IPS-18a (cell line): ENCODE data around the gene SFXN5.

Source experiments
- H3K27ac ChIP-seq: one replicate; pipeline ENCODE4 v1.5.1; 2013; ENCODE audit warnings: low read length
- H3K27me3 ChIP-seq: one replicate; pipeline ENCODE4 v1.6.1; 2013; ENCODE audit warnings: mild to moderate bottlenecking, low read length; ENCODE audit not compliant: control insufficient read depth, insufficient read depth
- H3K36me3 ChIP-seq: one replicate; pipeline ENCODE4 v1.6.1; 2013; ENCODE audit warnings: low read depth, low read length; ENCODE audit not compliant: control insufficient read depth
- H3K4me1 ChIP-seq: one replicate; pipeline ENCODE4 v1.6.1; 2013; ENCODE audit warnings: low read depth, low read length; ENCODE audit not compliant: control insufficient read depth
- H3K4me3 ChIP-seq: one replicate; pipeline ENCODE4 v1.5.1; 2013; ENCODE audit warnings: low read length
- H3K9ac ChIP-seq: one replicate; pipeline ENCODE4 v1.6.1; 2013; ENCODE audit warnings: mild to moderate bottlenecking, low read length, moderate library complexity
- H3K9me3 ChIP-seq: one replicate; pipeline ENCODE4 v1.6.1; 2013; ENCODE audit warnings: low read depth, low read length; ENCODE audit not compliant: control insufficient read depth

Gene SFXN5

DNA sequence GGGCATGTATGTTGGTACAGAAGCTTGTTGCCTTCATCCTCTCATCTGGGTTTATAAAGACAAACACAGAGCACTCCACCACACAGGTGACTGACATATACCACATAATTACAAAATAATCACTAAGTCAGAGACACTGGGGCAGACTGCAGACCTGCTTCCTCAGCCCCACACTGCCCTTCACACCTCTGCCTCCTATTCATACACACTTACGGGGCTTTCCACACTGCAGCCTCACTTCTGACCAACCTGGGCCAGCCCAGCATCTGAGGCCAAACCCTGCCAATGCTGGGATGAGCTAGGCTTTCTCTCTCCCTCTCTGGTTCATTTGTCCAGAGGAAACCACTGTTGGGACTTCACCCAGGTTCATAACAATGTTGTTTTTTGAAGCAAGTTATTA is 149.7 kb downstream of the SFXN5 start:
- Histone ChIP-seq H3K27ac (no peak overlapping the region), H3K27me3 (peaks cover 97% of the 10 kb centered on the region), H3K4me1 (peaks cover 37% of the 10 kb centered on the region), H3K9me3 (no peaks in the 10 kb centered on the region), H3K36me3 (no peaks in the 10 kb centered on the region), H3K9ac (no peak overlapping the region), H3K4me3 (no peak overlapping the region)

DNA sequence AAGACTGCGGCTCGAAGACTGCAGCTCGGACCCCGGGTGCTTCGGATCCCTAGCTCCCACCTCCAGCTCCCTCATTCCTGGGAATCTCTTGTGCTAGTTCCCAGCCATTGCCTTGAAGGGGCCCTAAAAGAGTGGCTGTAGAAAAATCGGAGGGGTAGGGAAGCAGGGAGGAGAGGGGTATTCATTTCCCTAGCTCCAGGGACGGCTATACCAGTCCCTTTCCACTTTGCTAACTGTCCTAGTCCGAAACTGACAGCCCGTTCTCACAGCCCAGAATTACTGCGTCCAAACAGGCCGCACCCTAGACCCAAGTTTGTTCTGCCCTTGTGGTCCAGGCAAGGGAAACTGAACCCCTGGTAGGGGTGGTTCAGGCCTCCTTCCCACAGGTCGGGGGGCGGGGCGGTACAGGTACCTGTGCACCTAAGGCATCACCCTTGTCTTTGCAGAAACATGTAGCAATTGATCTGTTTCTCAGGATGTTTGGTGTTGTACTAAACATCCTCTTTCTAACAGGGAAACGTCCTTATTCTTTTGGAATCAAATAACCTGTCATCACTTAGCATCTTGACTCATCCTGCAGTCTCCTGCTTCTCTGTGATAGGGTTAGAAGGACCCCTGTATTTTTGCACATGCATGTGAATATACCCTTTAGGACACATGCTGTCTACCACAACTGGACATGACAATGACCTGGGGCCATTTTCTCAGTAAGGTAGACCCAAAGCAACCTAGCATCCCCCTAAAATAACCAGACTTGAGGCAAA is 150.2 kb downstream of the SFXN5 start:
- peaks cover 97% of the 10 kb centered on the region for H3K27me3 ChIP-seq
- H3K9ac ChIP-seq: no peak overlapping the region
- H3K4me1 ChIP-seq: peaks cover 32% of the 10 kb centered on the region
- H3K9me3 ChIP-seq: no peaks in the 10 kb centered on the region
- H3K4me3 ChIP-seq: peak overlapping the region; percentile 44
- no peaks in the 10 kb centered on the region for H3K36me3 ChIP-seq
- no peak overlapping the region for H3K27ac ChIP-seq

DNA sequence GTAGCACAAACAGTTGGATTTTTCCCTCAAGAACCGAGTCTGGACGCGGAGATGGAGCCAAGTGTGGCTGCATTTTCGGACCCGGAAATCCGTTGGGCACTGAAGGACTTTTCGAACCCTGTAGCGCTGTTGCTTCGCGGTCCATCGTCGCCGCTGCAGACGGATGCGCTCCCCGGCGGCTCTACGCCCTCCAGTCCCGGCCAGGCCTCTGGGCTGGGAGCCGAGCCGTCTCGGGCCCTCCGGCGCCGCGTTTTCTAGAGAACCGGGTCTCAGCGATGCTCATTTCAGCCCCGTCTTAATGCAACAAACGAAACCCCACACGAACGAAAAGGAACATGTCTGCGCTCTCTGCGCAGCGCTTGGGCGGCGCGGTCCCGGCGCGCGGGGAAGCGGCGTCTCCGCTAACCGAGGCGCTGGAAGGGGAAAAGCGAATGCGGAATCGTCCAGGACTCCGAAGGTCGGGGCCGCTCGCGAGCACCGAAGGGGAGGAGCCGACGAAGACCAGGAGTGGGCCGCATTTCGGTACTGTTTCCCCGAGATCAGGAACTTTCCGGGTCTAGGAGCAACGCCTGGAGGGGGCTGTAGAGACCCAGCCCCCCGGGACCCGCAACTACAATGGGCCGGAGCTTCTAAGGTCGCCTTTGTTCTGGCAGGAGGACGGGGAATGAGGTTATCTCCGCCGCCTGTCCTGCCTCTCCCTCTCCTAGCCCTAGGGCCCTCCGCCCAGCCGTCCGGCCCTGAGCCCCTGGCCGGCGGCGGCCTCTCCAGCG is 151.0 kb downstream of the SFXN5 start:
- Histone ChIP-seq H3K36me3 (no peaks in the 10 kb centered on the region), H3K27me3 (peaks cover 97% of the 10 kb centered on the region), H3K4me1 (peaks cover 24% of the 10 kb centered on the region), H3K27ac (no peak overlapping the region), H3K9me3 (no peaks in the 10 kb centered on the region), H3K9ac (no peak overlapping the region), H3K4me3 (peak overlapping the region; percentile 44)

DNA sequence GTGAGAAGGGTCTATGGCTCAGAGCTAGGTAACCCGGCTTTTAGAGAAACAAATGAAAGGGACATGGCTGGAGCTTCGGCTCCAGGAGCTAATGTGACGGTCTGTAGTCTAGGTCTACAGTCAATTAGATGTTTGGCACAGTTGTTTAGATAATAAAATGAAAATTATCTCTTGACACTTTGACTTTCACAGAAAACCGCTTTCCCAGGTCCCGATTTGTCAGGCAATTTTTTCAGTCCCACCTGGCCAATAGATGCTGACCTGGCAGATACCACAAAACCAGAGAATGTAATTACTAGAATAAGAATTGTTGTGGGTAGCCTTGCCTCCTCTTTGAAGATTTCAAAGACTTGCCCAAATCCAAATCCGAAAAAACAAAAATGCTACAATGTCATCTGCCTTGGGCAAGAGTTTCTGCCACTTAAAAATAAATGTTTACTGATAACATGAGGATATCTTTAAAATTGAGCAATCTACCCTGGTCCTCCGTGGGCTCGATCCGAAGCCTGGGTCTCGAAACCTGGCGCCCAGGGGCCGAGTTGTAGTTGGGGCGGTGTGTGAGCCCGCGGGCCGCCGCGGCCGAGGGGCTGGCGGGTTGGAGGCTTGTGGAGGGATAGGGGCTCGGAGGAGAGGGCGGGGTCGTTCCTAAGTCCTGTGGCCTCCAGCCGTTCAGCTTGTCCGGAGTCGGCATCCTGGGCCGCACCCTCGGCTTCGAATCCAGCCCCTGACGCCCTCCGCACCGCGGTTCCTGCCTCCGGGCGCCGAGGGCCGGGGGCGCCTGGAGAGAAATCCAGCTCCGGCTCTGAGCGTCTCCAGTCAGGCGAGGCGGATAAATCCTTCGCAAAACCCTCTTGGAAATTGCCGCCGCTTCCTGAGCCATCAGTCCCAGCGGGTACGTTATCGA is 151.8 kb downstream of the SFXN5 start:
- H3K4me3 ChIP-seq: peak overlapping the region; percentile 44
- peaks cover 23% of the 10 kb centered on the region for H3K4me1 ChIP-seq
- H3K9ac ChIP-seq: no peak overlapping the region
- H3K36me3 ChIP-seq: no peaks in the 10 kb centered on the region
- peaks cover 97% of the 10 kb centered on the region for H3K27me3 ChIP-seq
- no peak overlapping the region for H3K27ac ChIP-seq
- no peaks in the 10 kb centered on the region for H3K9me3 ChIP-seq

DNA sequence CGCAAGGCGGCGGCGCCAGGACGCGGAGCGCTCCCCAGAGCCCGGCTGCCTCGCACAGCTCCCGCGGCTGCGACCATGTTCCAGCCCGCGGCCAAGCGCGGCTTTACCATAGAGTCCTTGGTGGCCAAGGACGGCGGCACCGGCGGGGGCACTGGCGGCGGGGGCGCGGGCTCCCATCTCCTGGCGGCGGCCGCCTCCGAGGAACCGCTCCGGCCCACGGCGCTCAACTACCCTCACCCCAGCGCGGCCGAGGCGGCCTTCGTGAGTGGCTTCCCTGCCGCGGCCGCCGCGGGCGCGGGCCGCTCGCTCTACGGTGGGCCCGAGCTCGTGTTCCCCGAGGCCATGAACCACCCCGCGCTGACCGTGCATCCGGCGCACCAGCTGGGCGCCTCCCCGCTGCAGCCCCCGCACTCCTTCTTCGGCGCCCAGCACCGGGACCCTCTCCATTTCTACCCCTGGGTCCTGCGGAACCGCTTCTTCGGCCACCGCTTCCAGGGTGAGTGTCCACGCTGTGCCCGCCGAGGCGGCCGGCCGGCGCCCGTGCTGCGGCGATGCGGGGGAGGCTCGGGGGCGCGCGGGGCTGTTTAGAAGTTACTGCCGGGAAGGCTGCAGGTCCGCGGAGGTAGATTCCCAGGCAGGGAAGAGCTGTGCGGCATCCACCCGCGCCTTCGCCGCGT is 153.5 kb downstream of the SFXN5 start:
- no peaks in the 10 kb centered on the region for H3K9me3 ChIP-seq
- H3K27me3 ChIP-seq: peaks cover 97% of the 10 kb centered on the region
- H3K36me3 ChIP-seq: no peaks in the 10 kb centered on the region
- peak overlapping the region; percentile 58 for H3K4me3 ChIP-seq
- H3K4me1 ChIP-seq: peaks cover 35% of the 10 kb centered on the region
- no peak overlapping the region for H3K27ac ChIP-seq
- no peak overlapping the region for H3K9ac ChIP-seq

DNA sequence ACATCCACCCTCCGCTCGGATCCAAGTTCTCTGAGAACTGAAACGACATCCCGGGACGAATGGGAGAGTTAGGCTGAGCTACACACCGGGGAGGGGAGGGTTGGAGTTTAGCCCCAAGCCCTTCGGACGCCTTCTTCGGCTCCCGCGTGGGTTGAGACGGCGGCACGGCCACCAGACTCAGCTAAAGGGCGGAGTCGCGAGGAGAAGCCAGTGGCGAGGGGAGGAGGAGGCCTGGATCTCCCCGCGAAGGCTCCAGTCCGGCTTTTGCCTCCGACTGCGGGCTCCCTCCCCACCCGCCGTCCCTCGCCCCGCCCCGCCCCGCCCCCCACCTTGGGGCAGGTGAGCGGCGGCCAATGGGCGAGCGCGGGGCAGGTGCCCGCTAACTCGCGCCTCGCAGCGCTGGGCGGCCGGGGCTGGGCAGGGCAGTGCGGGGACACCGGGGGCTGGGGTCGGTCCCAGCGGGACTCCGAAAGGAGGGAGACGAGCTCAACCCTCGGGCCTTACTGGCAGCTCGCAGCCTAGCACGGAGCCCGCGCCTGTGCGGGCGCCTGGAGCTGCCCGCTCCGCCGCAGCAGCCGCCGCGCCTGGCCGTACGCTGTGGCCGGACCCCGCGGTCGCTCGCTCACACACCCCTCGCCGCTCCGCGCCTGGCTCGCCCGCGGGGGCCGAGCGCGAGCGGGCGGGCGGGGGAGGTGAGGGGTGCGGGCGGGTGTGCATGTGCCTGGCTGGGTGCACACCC is 154.2 kb downstream of the SFXN5 start, which contains the start of gene EMX1:
TSS of gene EMX1 (plus strand) at position 382 of the 739 bp plus-strand sequence. CDS start at position 716, 334 bp downstream.
- Histone ChIP-seq H3K36me3 (no peaks in the 10 kb centered on the region), H3K9ac (no peak within 1 kb of the TSS), H3K9me3 (no peaks in the 10 kb centered on the region), H3K27ac (no peak within 1 kb of the TSS), H3K4me1 (peaks cover 35% of the 10 kb centered on the region), H3K27me3 (peaks cover 97% of the 10 kb centered on the region), H3K4me3 (peak within 1 kb of the TSS; percentile 59)

DNA sequence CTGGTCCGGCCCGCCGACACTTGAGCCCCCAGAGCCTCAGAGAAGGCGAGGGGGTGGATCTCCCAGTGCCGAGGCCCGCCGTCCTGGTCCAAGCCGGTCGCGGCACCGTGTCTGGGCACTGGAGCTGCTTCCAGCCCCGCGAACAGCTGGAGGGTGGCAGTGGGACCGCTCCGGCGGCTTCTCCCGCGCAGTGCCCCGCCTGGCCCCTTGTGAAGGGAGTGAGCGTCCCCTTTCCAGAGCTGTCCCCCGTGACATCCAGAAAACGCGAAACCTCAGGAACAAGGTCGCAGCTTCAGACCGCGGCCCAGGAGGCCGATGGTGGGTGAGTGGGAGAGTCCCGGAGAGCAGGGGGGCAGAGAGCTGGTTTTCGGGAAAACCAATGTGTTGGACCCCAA is 154.8 kb downstream of the SFXN5 start:
- Histone ChIP-seq H3K4me1 (peaks cover 35% of the 10 kb centered on the region), H3K27ac (no peak overlapping the region), H3K9me3 (no peaks in the 10 kb centered on the region), H3K9ac (no peak overlapping the region), H3K27me3 (peaks cover 97% of the 10 kb centered on the region), H3K36me3 (no peaks in the 10 kb centered on the region), H3K4me3 (peak overlapping the region; percentile 59)

DNA sequence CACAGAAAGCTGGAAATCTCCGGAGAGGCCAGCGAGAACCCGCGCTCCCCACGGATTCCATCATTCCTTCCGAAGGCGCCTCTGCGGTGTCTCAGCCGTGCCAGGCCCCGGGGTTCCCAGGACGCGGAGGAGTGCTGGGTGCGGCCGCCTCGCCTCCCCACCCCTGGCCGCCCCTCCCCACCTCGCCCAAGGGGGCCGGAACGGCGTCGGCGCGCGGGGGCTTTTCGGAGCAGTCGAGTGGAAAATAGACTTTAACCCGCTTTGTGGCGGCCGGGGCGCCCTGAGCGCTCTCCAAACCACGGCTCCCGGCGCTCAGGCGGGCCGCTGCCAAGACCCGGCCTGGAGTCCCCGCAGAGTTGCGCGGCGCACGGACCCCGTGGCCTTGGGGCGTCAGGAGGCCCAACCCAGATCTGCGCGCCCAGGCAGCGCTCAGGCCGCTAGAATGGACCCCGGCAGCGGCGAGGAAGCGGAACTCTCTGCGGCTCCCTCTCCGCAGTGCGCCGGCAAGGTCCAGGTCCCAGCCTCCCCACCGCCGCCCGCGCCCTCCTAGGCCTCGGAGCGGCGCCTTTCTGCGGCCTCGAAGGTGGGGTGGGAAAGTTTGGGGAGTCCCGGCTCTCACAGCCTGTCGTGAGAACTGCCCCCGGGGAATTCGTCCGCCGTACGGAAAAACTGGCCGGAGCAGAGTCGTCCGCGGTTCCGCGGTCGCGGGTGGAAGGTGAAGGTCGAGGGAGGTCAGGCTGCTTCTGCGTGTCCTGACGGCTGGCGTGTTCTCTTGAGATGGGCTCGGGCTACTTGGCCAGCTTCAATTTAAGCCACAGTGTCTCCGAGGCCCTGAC is 155.4 kb downstream of the SFXN5 start:
- Histone ChIP-seq H3K4me1 (peaks cover 32% of the 10 kb centered on the region), H3K27me3 (peaks cover 97% of the 10 kb centered on the region), H3K9me3 (no peaks in the 10 kb centered on the region), H3K9ac (no peak overlapping the region), H3K4me3 (peak overlapping the region; percentile 59), H3K27ac (no peak overlapping the region), H3K36me3 (no peaks in the 10 kb centered on the region)

DNA sequence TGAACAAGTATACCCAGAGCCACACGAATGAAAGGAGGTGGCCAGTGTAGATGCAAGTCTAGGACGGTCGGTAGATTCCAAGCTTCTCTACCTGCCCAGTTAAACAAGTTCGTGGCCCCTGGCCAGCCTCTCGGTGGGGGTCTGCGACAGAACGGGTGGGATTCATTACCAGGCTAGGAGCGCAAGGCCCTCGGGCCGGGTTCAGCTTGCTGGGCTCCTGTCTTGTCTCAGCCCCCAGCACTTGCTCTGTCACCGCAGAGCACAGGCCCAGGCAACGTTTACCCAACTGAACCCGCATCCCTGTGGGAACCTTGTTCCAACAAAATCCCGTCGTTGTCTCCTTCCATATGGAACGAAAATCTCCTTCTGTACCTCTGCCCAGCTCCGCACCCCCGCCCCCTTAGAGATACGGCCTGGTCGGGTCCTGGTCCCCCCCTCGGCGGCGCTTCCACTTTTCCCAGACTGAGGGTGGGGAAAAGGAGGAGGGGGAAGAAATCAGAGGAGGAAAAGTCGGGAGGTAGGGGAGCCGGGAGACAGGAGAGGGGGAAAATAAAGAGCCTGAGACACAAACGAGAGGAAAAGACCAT is 156.1 kb downstream of the SFXN5 start:
- H3K9ac ChIP-seq: no peak overlapping the region
- no peaks in the 10 kb centered on the region for H3K9me3 ChIP-seq
- H3K4me1 ChIP-seq: peaks cover 28% of the 10 kb centered on the region
- H3K27me3 ChIP-seq: peaks cover 97% of the 10 kb centered on the region
- H3K27ac ChIP-seq: no peak overlapping the region
- H3K36me3 ChIP-seq: no peaks in the 10 kb centered on the region
- peak overlapping the region; percentile 59 for H3K4me3 ChIP-seq
